Measurements from ENCODE around the gene HDAC9. TPM values are rescaled to one million over a fixed set of nuclear protein-coding genes. Genes with fewer than 3 reads are reported as not detected.

The HDAC9 gene
- total RNA-seq, 1 donor from 2014 or later = 28.6 TPM

DNA sequence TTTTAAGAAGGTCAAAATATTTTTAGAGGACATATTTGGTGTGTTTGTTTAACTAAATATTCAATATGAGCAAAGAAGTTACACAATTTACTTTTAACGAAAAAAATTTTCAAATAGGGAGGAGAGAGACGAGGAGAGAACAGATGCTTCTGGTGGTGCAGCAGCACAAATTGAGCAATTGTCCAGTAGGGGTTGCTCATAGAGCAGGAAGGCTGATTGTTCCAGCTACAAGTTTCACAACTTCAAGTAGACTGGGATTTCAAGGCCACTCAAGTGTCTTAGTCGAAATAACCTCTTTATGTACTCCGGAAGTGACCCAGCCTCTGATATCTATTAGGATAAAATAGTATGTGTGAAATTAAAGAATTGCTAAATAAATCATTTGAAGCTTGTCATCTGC lies 197.9 kb downstream of the HDAC9 start:
- Mint-ChIP-seq H3K4me1 (peaks cover 4% of the 10 kb centered on the region), H3K9me3 (no peaks in the 10 kb centered on the region), H3K4me3 (no peak overlapping the region), H3K27ac (no peak overlapping the region), H3K27me3 (ENCODE audit: insufficient read depth, low read depth) (no peaks in the 10 kb centered on the region), H3K36me3 (no peaks in the 10 kb centered on the region)
- H3K27me3 ChIP-seq = no peaks in the 10 kb centered on the region
- no peak overlapping the region for H3K9ac ChIP-seq
- H3K4me2 ChIP-seq = no peak overlapping the region
- H3K79me2 ChIP-seq (ENCODE audit: low read depth) = no peaks in the 10 kb centered on the region
- H2AFZ ChIP-seq (replicated peaks) = no peak overlapping the region
- DNase-seq (ENCODE audit: low spot score) = peak; percentile 43
- peaks cover 4% of the 10 kb centered on the region for H3K4me1 ChIP-seq
- no peak overlapping the region for H3K27ac ChIP-seq
- TF ChIP-seq EZH2 (IDR thresholded peaks at IDR 0.05) (no peak), EZH2phosphoT487 (IDR thresholded peaks at IDR 0.05) (no peak)
- TF ChIP-seq, protein P1, sequence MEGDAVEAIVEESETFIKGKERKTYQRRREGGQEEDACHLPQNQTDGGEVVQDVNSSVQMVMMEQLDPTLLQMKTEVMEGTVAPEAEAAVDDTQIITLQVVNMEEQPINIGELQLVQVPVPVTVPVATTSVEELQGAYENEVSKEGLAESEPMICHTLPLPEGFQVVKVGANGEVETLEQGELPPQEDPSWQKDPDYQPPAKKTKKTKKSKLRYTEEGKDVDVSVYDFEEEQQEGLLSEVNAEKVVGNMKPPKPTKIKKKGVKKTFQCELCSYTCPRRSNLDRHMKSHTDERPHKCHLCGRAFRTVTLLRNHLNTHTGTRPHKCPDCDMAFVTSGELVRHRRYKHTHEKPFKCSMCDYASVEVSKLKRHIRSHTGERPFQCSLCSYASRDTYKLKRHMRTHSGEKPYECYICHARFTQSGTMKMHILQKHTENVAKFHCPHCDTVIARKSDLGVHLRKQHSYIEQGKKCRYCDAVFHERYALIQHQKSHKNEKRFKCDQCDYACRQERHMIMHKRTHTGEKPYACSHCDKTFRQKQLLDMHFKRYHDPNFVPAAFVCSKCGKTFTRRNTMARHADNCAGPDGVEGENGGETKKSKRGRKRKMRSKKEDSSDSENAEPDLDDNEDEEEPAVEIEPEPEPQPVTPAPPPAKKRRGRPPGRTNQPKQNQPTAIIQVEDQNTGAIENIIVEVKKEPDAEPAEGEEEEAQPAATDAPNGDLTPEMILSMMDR (IDR thresholded peaks at IDR 0.05) = peak; percentile 57
- no peaks in the 10 kb centered on the region for H3F3A ChIP-seq (ENCODE audit: low read depth)
- no peaks in the 10 kb centered on the region for H4K20me1 ChIP-seq (ENCODE audit: low read depth)
- H3K9me3 ChIP-seq (ENCODE audit: low read depth) = no peaks in the 10 kb centered on the region
- no peaks in the 10 kb centered on the region for H3K36me3 ChIP-seq
- no peak overlapping the region for H3K4me3 ChIP-seq

DNA sequence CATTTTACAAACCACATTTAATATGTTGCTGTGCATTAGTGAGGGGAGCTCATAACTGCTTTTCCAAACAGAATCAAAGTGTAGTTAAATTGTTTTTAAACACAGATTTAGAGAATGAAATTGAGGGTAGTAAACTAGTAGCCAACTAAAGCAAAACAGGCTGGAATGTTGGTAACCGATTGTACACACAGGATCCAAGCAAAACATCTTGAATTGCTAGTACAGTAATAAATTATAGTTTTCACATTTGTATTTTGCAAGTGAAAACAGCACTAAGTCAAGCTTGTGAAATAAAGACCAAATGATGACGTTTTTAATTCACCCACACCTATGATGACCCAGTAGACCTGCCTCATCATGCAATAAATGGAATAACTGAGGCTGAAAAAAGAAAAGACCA lies 198.3 kb downstream of the HDAC9 start:
- Mint-ChIP-seq H3K4me3 (no peak overlapping the region), H3K4me1 (peaks cover 3% of the 10 kb centered on the region), H3K27ac (no peak overlapping the region), H3K36me3 (no peaks in the 10 kb centered on the region), H3K9me3 (no peaks in the 10 kb centered on the region), H3K27me3 (ENCODE audit: insufficient read depth, low read depth) (no peaks in the 10 kb centered on the region)
- H4K20me1 ChIP-seq (ENCODE audit: low read depth) = no peaks in the 10 kb centered on the region
- no peak overlapping the region for H3K9ac ChIP-seq
- H3F3A ChIP-seq (ENCODE audit: low read depth) = no peaks in the 10 kb centered on the region
- H3K27me3 ChIP-seq = no peaks in the 10 kb centered on the region
- TF ChIP-seq EZH2 (IDR thresholded peaks at IDR 0.05) (no peak), EZH2phosphoT487 (IDR thresholded peaks at IDR 0.05) (no peak)
- TF ChIP-seq, protein P1 (IDR thresholded peaks at IDR 0.05) = no peak
- no peak overlapping the region for H2AFZ ChIP-seq (replicated peaks)
- DNase-seq (ENCODE audit: low spot score) = no peak
- no peaks in the 10 kb centered on the region for H3K9me3 ChIP-seq (ENCODE audit: low read depth)
- H3K36me3 ChIP-seq = no peaks in the 10 kb centered on the region
- no peak overlapping the region for H3K4me3 ChIP-seq
- no peaks in the 10 kb centered on the region for H3K79me2 ChIP-seq (ENCODE audit: low read depth)
- H3K4me1 ChIP-seq = no peaks in the 10 kb centered on the region
- H3K4me2 ChIP-seq = no peak overlapping the region
- H3K27ac ChIP-seq = no peak overlapping the region

DNA sequence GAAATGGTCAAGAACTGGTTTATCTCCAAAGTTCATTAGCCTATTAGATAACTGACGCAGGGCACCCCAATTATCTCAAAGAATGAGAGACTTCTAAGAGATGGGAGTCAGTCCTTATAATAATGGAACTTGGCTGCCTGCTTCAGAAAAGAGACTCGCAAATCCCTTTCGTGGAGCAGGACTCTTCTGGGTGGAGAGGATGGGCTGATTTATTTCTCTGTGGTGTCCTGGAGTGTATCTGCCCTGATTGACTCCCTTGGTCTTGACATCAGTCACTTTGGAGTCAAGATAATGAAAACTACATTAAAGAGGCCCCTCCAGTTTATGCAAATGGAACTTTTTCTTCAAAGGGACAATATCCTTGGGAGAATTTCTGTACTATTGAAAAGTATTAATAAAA lies 198.9 kb downstream of the HDAC9 start:
- Histone ChIP-seq H3K79me2 (ENCODE audit: low read depth) (no peaks in the 10 kb centered on the region), H3K36me3 (no peaks in the 10 kb centered on the region), H3K9ac (no peak overlapping the region), H2AFZ (replicated peaks) (no peak overlapping the region), H3K4me1 (no peaks in the 10 kb centered on the region), H3K27me3 (no peaks in the 10 kb centered on the region), H3F3A (ENCODE audit: low read depth) (no peaks in the 10 kb centered on the region), H3K4me2 (no peak overlapping the region), H3K4me3 (no peak overlapping the region), H3K27ac (no peak overlapping the region), H4K20me1 (ENCODE audit: low read depth) (no peaks in the 10 kb centered on the region), H3K9me3 (ENCODE audit: low read depth) (no peaks in the 10 kb centered on the region)
- Mint-ChIP-seq H3K4me3 (no peak overlapping the region), H3K27ac (no peak overlapping the region), H3K36me3 (no peaks in the 10 kb centered on the region), H3K27me3 (ENCODE audit: insufficient read depth, low read depth) (no peaks in the 10 kb centered on the region), H3K4me1 (peaks cover 3% of the 10 kb centered on the region), H3K9me3 (no peaks in the 10 kb centered on the region)
- TF ChIP-seq, protein P1 (IDR thresholded peaks at IDR 0.05) = no peak
- no peak for DNase-seq (ENCODE audit: low spot score)

DNA sequence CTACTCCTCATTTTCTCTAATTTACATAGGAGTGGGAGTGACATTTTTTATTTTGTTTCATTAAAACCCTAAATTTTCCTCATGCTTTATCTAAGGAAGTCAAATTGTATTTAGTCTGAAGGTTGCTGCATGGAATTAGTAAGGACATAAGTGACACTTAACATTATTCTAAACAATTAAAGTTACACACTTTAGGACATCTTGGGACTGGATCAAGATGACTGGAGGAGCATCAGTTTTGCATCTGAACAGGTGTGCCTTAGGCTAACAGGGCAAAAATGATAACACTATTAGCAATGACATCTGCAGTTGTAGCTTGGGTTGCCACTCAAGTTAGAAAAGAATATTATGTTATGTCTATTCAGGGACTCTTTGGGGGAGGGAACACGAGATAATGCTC lies 199.4 kb downstream of the HDAC9 start:
- Histone ChIP-seq H3K27ac (no peak overlapping the region), H3K27me3 (no peaks in the 10 kb centered on the region), H3K4me2 (no peak overlapping the region), H4K20me1 (ENCODE audit: low read depth) (no peaks in the 10 kb centered on the region), H3K9ac (no peak overlapping the region), H3K4me1 (no peaks in the 10 kb centered on the region), H3F3A (ENCODE audit: low read depth) (no peaks in the 10 kb centered on the region), H2AFZ (replicated peaks) (no peak overlapping the region), H3K4me3 (no peak overlapping the region), H3K36me3 (no peaks in the 10 kb centered on the region), H3K9me3 (ENCODE audit: low read depth) (no peaks in the 10 kb centered on the region), H3K79me2 (ENCODE audit: low read depth) (no peaks in the 10 kb centered on the region)
- Mint-ChIP-seq H3K4me3 (no peak overlapping the region), H3K27ac (no peak overlapping the region), H3K4me1 (peaks cover 3% of the 10 kb centered on the region), H3K36me3 (no peaks in the 10 kb centered on the region), H3K27me3 (ENCODE audit: insufficient read depth, low read depth) (no peaks in the 10 kb centered on the region), H3K9me3 (no peaks in the 10 kb centered on the region)
- TF ChIP-seq, protein P1 (IDR thresholded peaks at IDR 0.05) = no peak
- TF ChIP-seq EZH2 (IDR thresholded peaks at IDR 0.05) (no peak), EZH2phosphoT487 (IDR thresholded peaks at IDR 0.05) (no peak)
- no peak for DNase-seq (ENCODE audit: low spot score)
